HEK293 (cell line): Measurements from ENCODE around the gene CCSER2.

ENCODE experiments used
- CTCF ChIA-PET: fragments of 350-600 bp; formaldehyde crosslinking; extraction: SDS; loops from one replicate; lab custom pipeline; 2021; ENCODE audit warnings: antibody characterized with exemption; lab: Yijun Ruan, JAX
- POLR2A ChIA-PET: fragments of 300-600 bp; formaldehyde crosslinking; extraction: SDS; loops from one replicate; lab custom pipeline; 2020; ENCODE audit warnings: antibody characterized with exemption, inconsistent platforms; lab: Yijun Ruan, JAX
- H3K27ac ChIP-seq: fragments of 200-500 bp; sonication (Bioruptor generic); 2 replicates; pipeline ENCODE4 v1.5.1; 2014; ENCODE audit warnings: low read depth, low read length, control low read depth, inconsistent platforms; ENCODE audit errors: extremely low read depth
- H3K36me3 ChIP-seq, 2 experiments: fragments of 200-500 bp in 1 of 2; sonication (Bioruptor generic) in 1 of 2; 1 replicate in 1 of 2; 2 replicates in 1 of 2; pipeline ENCODE4 v1.5.1; 2014 to 2017; ENCODE audit warnings: inconsistent platforms in 2 of 2, low read length in 2 of 2; ENCODE audit not compliant: control insufficient read depth in 2 of 2, insufficient read depth in 1 of 2
- H3K4me1 ChIP-seq: fragments of 200-500 bp; sonication (Bioruptor generic); 2 replicates; pipeline ENCODE4 v1.5.1; 2014; ENCODE audit warnings: mild to moderate bottlenecking, low read length, inconsistent platforms; ENCODE audit not compliant: control insufficient read depth, insufficient read depth
- H3K4me3 ChIP-seq: 2 replicates; pipeline ENCODE4 v1.5.1; 2011; ENCODE audit warnings: low read depth, mild to moderate bottlenecking, control low read depth, low read length, moderate library complexity
- H3K9me3 ChIP-seq: fragments of 200-500 bp; sonication (Bioruptor generic); 2 replicates; pipeline ENCODE4 v1.5.1; 2014; ENCODE audit warnings: low read depth, low read length, inconsistent platforms; ENCODE audit not compliant: control insufficient read depth, insufficient read depth
- KLF7 ChIP-seq: fragments of 450-650 bp; formaldehyde crosslinking; IDR thresholded peaks from 2 replicates; pipeline ENCODE4 v1.5.1; 2016; ENCODE audit warnings: missing biosample characterization, missing genetic modification characterization, borderline replicate concordance
- KLF9 ChIP-seq: fragments of 450-650 bp; formaldehyde crosslinking; IDR thresholded peaks from 2 replicates; pipeline ENCODE4 v1.5.1; 2016; ENCODE audit warnings: missing biosample characterization, missing genetic modification characterization, low read depth
- ZBTB21 ChIP-seq: fragments of 450-650 bp; formaldehyde crosslinking; IDR thresholded peaks from 2 replicates; pipeline ENCODE4 v1.5.1; 2017; ENCODE audit warnings: missing biosample characterization, missing genetic modification characterization
- ZNF140 ChIP-seq: fragments of 450-650 bp; formaldehyde crosslinking; IDR thresholded peaks from 2 replicates; pipeline ENCODE4 v1.5.1; 2016; ENCODE audit warnings: missing biosample characterization, missing genetic modification characterization
- ZNF16 ChIP-seq: fragments of 450-650 bp; formaldehyde crosslinking; IDR thresholded peaks from 2 replicates; pipeline ENCODE4 v1.5.1; 2016; ENCODE audit warnings: low read depth, missing biosample characterization, missing genetic modification characterization
- ZNF302 ChIP-seq: fragments of 450-650 bp; formaldehyde crosslinking; IDR thresholded peaks from 2 replicates; pipeline ENCODE4 v1.5.1; 2016; ENCODE audit warnings: missing biosample characterization, missing genetic modification characterization, low read depth
- ZNF596 ChIP-seq: fragments of 450-650 bp; IDR thresholded peaks from 2 replicates; pipeline ENCODE4 v1.5.0; 2018; ENCODE audit warnings: missing biosample characterization, mild to moderate bottlenecking, missing genetic modification characterization, moderate library complexity
- ZNF768 ChIP-seq: fragments of 450-650 bp; formaldehyde crosslinking; IDR thresholded peaks from 2 replicates; pipeline ENCODE4 v1.5.1; 2018; ENCODE audit warnings: missing biosample characterization, mild to moderate bottlenecking, missing genetic modification characterization
- TF ChIP-seq, protein P1 (sequence below): fragments of 450-650 bp; formaldehyde crosslinking; IDR thresholded peaks from 2 replicates; pipeline ENCODE4 v1.5.1; 2016; ENCODE audit warnings: missing biosample characterization, missing genetic modification characterization
- TF ChIP-seq, protein P2 (sequence below): fragments of 450-650 bp; formaldehyde crosslinking; conservative IDR thresholded peaks from 2 replicates; pipeline ENCODE4 v1.5.1; 2016; ENCODE audit warnings: low read depth, missing biosample characterization, missing genetic modification characterization
- TF ChIP-seq, protein P3 (sequence below): fragments of 450-650 bp; formaldehyde crosslinking; IDR thresholded peaks from 2 replicates; pipeline ENCODE4 v1.5.1; 2017; ENCODE audit warnings: missing biosample characterization, missing genetic modification characterization
- TF ChIP-seq, protein P4 (sequence below): fragments of 450-650 bp; formaldehyde crosslinking; IDR thresholded peaks from 2 replicates; pipeline ENCODE4 v1.5.1; 2016; ENCODE audit warnings: missing biosample characterization, missing genetic modification characterization
- TF ChIP-seq, protein P5 (sequence below): fragments of 450-650 bp; formaldehyde crosslinking; IDR thresholded peaks from 2 replicates; pipeline ENCODE4 v1.5.1; 2016; ENCODE audit warnings: missing biosample characterization, missing genetic modification characterization
- TF ChIP-seq, protein P6 (sequence below): fragments of 450-650 bp; formaldehyde crosslinking; IDR thresholded peaks from 2 replicates; pipeline ENCODE4 v1.5.1; 2016; ENCODE audit warnings: missing biosample characterization, missing genetic modification characterization

CCSER2 gene

DNA sequence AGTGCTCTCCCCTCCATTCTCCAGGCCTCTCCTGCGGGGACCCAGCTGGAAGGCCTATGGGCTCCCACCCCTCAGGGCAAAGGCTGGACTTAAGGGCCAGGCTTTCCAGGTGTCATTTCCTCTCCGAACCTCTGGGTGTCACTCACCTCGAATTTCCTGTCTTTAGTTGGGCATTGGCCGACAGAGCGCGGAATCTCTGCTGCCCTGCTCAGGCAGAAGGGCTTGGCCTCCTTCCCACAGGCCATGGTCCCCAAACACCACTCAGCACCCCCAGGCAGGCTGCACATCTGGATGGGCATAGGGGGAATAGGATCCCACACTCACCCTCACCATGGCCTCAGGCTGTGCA is 212.9 kb downstream of the CCSER2 start (continued):
- TF ChIP-seq, protein P1, sequence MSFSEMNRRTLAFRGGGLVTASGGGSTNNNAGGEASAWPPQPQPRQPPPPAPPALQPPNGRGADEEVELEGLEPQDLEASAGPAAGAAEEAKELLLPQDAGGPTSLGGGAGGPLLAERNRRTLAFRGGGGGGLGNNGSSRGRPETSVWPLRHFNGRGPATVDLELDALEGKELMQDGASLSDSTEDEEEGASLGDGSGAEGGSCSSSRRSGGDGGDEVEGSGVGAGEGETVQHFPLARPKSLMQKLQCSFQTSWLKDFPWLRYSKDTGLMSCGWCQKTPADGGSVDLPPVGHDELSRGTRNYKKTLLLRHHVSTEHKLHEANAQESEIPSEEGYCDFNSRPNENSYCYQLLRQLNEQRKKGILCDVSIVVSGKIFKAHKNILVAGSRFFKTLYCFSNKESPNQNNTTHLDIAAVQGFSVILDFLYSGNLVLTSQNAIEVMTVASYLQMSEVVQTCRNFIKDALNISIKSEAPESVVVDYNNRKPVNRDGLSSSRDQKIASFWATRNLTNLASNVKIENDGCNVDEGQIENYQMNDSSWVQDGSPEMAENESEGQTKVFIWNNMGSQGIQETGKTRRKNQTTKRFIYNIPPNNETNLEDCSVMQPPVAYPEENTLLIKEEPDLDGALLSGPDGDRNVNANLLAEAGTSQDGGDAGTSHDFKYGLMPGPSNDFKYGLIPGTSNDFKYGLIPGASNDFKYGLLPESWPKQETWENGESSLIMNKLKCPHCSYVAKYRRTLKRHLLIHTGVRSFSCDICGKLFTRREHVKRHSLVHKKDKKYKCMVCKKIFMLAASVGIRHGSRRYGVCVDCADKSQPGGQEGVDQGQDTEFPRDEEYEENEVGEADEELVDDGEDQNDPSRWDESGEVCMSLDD = no peak
- TF ChIP-seq ZNF596 (tag by site-specific recombination) (no peak), ZNF140 (tag by site-specific recombination) (no peak), ZNF16 (tag by site-specific recombination) (no peak), KLF7 (tag by site-specific recombination) (no peak), KLF9 (tag by site-specific recombination) (no peak)

DNA sequence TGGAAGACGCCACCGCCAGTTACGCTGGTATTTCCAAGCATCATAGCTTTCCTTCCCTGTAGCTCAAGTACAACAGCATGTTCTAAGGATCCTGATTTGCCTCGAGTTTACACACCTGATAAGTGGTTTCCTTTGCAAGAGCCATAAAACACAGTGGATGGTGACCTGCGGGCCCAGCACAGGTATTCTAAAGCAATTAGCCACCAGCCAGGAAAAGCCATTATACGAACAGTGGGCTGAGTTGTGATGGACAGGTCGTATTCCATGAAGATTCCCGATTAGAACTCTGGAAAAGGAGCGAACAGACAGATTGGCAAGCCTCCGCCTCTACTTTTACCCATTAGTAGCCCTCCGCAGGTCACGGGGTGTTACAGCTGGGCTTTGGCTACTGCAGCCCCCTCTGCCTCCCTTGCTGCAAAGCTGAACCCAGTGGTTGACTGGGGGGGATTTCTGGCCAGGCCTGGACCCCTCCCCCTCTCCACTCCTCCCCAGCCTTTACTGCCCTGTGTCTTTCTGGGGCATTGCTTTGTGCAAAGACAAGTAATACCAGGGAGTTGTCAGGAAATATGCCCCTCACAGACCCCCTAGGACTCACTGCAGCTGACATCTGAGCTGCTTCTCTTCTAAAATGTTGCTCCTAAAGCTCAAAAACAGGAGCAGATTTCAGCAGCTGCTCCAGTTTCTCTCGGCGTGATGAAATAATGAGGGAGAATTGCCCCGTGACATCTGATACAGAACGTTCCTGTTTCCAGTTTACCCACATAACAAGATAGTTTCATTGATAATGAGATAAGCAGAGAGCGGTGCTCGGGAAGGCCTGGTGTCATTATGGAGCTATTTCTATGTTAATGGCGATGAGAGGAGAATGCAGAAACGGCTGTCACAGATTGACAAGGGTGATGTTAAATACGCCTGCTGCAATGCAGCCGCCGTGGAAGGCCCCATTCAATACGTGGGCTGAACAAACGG is 214.4 kb downstream of the CCSER2 start:
- ChIA-PET CTCF (interaction anchor here (0.6 to 10.3 kb wide), 7 partner anchors 8 to 277 kb away, joined by 3 to 291 read pairs (median 4); no protein-coding TSS in a partner anchor), POLR2A (no interaction called here)
- Histone ChIP-seq H3K36me3 (no peaks in the 10 kb centered on the region), H3K4me1 (no peaks in the 10 kb centered on the region), H3K4me3 (no peak overlapping the region), H3K9me3 (no peaks in the 10 kb centered on the region), H3K27ac (no peak overlapping the region)
- TF ChIP-seq, protein P2, sequence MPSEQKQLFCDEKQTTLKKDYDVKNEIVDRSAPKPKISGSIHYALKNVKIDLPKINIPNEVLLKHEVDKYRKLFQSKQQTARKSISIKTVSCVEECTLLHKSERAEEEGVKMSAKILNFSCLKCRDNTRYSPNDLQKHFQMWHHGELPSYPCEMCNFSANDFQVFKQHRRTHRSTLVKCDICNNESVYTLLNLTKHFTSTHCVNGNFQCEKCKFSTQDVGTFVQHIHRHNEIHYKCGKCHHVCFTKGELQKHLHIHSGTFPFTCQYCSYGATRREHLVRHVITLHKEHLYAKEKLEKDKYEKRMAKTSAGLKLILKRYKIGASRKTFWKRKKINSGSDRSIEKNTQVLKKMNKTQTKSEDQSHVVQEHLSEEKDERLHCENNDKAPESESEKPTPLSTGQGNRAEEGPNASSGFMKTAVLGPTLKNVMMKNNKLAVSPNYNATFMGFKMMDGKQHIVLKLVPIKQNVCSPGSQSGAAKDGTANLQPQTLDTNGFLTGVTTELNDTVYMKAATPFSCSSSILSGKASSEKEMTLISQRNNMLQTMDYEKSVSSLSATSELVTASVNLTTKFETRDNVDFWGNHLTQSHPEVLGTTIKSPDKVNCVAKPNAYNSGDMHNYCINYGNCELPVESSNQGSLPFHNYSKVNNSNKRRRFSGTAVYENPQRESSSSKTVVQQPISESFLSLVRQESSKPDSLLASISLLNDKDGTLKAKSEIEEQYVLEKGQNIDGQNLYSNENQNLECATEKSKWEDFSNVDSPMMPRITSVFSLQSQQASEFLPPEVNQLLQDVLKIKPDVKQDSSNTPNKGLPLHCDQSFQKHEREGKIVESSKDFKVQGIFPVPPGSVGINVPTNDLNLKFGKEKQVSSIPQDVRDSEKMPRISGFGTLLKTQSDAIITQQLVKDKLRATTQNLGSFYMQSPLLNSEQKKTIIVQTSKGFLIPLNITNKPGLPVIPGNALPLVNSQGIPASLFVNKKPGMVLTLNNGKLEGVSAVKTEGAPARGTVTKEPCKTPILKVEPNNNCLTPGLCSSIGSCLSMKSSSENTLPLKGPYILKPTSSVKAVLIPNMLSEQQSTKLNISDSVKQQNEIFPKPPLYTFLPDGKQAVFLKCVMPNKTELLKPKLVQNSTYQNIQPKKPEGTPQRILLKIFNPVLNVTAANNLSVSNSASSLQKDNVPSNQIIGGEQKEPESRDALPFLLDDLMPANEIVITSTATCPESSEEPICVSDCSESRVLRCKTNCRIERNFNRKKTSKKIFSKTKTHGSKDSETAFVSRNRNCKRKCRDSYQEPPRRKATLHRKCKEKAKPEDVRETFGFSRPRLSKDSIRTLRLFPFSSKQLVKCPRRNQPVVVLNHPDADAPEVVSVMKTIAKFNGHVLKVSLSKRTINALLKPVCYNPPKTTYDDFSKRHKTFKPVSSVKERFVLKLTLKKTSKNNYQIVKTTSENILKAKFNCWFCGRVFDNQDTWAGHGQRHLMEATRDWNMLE (tag by site-specific recombination) = peak; percentile 36; the same call in 1 of the 2 replicates
- TF ChIP-seq, protein P3, sequence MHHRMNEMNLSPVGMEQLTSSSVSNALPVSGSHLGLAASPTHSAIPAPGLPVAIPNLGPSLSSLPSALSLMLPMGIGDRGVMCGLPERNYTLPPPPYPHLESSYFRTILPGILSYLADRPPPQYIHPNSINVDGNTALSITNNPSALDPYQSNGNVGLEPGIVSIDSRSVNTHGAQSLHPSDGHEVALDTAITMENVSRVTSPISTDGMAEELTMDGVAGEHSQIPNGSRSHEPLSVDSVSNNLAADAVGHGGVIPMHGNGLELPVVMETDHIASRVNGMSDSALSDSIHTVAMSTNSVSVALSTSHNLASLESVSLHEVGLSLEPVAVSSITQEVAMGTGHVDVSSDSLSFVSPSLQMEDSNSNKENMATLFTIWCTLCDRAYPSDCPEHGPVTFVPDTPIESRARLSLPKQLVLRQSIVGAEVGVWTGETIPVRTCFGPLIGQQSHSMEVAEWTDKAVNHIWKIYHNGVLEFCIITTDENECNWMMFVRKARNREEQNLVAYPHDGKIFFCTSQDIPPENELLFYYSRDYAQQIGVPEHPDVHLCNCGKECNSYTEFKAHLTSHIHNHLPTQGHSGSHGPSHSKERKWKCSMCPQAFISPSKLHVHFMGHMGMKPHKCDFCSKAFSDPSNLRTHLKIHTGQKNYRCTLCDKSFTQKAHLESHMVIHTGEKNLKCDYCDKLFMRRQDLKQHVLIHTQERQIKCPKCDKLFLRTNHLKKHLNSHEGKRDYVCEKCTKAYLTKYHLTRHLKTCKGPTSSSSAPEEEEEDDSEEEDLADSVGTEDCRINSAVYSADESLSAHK = no peak

DNA sequence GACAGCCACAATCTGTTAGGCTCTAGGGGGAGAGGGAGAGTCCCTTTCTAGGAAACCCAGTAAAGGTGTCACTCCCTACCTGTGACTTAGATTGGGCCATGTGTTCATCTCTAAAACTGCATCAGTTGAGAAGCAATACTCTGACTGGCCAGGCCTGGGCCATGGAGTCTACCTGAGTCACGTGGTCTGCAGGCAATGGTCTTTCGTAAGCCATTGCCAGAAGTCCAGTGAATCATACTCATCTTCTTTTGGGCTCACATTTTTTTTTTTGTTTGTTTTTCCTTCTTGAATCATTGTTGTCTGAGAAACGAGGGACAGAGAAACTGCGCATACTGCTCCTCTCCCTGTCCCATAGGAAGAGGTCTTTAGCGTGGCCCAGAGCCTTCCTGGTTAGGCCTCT is 215.6 kb downstream of the CCSER2 start:
- Histone ChIP-seq H3K4me1 (no peaks in the 10 kb centered on the region), H3K9me3 (no peaks in the 10 kb centered on the region), H3K36me3 (no peaks in the 10 kb centered on the region), H3K4me3 (no peak overlapping the region), H3K27ac (no peak overlapping the region)
- CTCF ChIA-PET = interaction anchor here (1.0 to 10.3 kb wide), 2 partner anchors 169 to 279 kb away, joined by 3 to 291 read pairs; no protein-coding TSS in a partner anchor
- POLR2A ChIA-PET = no interaction called here
- TF ChIP-seq, protein P4, sequence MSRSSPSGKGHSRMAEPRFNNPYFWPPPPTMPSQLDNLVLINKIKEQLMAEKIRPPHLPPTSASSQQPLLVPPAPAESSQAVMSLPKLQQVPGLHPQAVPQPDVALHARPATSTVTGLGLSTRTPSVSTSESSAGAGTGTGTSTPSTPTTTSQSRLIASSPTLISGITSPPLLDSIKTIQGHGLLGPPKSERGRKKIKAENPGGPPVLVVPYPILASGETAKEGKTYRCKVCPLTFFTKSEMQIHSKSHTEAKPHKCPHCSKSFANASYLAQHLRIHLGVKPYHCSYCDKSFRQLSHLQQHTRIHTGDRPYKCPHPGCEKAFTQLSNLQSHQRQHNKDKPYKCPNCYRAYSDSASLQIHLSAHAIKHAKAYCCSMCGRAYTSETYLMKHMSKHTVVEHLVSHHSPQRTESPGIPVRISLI = no peak
- no peak for TF ChIP-seq ZNF768 (tag by site-specific recombination)
- TF ChIP-seq ZNF302 (tag by site-specific recombination) = no peak
- no peak for TF ChIP-seq ZBTB21 (tag by site-specific recombination)
- TF ChIP-seq, protein P5, sequence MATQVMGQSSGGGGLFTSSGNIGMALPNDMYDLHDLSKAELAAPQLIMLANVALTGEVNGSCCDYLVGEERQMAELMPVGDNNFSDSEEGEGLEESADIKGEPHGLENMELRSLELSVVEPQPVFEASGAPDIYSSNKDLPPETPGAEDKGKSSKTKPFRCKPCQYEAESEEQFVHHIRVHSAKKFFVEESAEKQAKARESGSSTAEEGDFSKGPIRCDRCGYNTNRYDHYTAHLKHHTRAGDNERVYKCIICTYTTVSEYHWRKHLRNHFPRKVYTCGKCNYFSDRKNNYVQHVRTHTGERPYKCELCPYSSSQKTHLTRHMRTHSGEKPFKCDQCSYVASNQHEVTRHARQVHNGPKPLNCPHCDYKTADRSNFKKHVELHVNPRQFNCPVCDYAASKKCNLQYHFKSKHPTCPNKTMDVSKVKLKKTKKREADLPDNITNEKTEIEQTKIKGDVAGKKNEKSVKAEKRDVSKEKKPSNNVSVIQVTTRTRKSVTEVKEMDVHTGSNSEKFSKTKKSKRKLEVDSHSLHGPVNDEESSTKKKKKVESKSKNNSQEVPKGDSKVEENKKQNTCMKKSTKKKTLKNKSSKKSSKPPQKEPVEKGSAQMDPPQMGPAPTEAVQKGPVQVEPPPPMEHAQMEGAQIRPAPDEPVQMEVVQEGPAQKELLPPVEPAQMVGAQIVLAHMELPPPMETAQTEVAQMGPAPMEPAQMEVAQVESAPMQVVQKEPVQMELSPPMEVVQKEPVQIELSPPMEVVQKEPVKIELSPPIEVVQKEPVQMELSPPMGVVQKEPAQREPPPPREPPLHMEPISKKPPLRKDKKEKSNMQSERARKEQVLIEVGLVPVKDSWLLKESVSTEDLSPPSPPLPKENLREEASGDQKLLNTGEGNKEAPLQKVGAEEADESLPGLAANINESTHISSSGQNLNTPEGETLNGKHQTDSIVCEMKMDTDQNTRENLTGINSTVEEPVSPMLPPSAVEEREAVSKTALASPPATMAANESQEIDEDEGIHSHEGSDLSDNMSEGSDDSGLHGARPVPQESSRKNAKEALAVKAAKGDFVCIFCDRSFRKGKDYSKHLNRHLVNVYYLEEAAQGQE (tag by site-specific recombination) = no peak
- TF ChIP-seq, protein P6, sequence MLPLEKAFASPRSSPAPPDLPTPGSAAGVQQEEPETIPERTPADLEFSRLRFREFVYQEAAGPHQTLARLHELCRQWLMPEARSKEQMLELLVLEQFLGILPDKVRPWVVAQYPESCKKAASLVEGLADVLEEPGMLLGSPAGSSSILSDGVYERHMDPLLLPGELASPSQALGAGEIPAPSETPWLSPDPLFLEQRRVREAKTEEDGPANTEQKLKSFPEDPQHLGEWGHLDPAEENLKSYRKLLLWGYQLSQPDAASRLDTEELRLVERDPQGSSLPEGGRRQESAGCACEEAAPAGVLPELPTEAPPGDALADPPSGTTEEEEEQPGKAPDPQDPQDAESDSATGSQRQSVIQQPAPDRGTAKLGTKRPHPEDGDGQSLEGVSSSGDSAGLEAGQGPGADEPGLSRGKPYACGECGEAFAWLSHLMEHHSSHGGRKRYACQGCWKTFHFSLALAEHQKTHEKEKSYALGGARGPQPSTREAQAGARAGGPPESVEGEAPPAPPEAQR = no peak
